Measurements from ENCODE around the gene TMEM179B. TPM values are rescaled to one million over a fixed set of nuclear protein-coding genes. Genes with fewer than 3 reads are reported as not detected.
A peak's percentile ranks its signal among the peaks of the same experiment; 100 is the strongest.
"Not testable (repeated sequence)": the region's sequence is repeated elsewhere in the genome, so short reads cannot be mapped to it uniquely, and the experiment has no call there.

Gene TMEM179B
- total RNA-seq, 1 donor from 2014 or later, result 17.1 TPM

- DNase-seq, result no peak
- no peak for ATAC-seq (ENCODE audit: poor library complexity)
- intact Hi-C loops (cut with DNase I), result no loop called here
Observed at GRCh38 chr11:62817129-62817528, 29.9 kb downstream of the TMEM179B start.

- intact Hi-C loops (cut with DNase I), result no loop called here
- ATAC-seq (ENCODE audit: poor library complexity) (no peak), DNase-seq (no peak)
Observed at GRCh38 chr11:62823677-62824076, 36.5 kb downstream of the TMEM179B start.

GRCh38 chr11:62828130-62828529 lies 40.9 kb downstream of the TMEM179B start:
- intact Hi-C loops (cut with DNase I); ATAC-seq (ENCODE audit: poor library complexity); DNase-seq: not testable (repeated sequence)

GRCh38 chr11:62830904-62831519 lies 43.8 kb downstream of the TMEM179B start:
- DNase-seq (no peak), ATAC-seq (ENCODE audit: poor library complexity) (no peak)
- intact Hi-C loops (cut with DNase I), result loop anchor here (2.0 kb wide), 1 partner anchor 36 kb away; no protein-coding TSS in a partner anchor

- ATAC-seq (ENCODE audit: poor library complexity) (peak; percentile 99), DNase-seq (peak; percentile 100)
- intact Hi-C loops (cut with DNase I), result loop anchor here (2.0 kb wide), 1 partner anchor 37 kb away; no protein-coding TSS in a partner anchor
Observed at GRCh38 chr11:62831520-62832335, 44.5 kb downstream of the TMEM179B start, which contains the start of gene STX5. Gene STX5 (minus strand): TSS chr11:62832051. CDS start chr11:62831243, 808 bp downstream.

GRCh38 chr11:62832336-62833234 lies 45.4 kb downstream of the TMEM179B start, which contains the start of gene TEX54:
Gene TEX54 (minus strand): TSS chr11:62832841.
- DNase-seq, result peak; percentile 49
- intact Hi-C loops (cut with DNase I), result no loop called here

GRCh38 chr11:62835336-62835735 lies 48.1 kb downstream of the TMEM179B start:
- ATAC-seq (ENCODE audit: poor library complexity), result no peak
- DNase-seq, result no peak
- intact Hi-C loops (cut with DNase I), result no loop called here

More at GRCh38 chr11:62832336-62833234, 45.4 kb downstream of the TMEM179B start, which contains the start of gene TEX54:
- ATAC-seq (ENCODE audit: poor library complexity), result peak; percentile 3

GRCh38 chr11:62839050-62839945 lies 52.1 kb downstream of the TMEM179B start, which contains the start of gene WDR74:
Gene WDR74 (minus strand): TSS chr11:62839590. CDS start chr11:62839570, 20 bp downstream.
- ATAC-seq (ENCODE audit: poor library complexity), result peak; percentile 82
- intact Hi-C loops (cut with DNase I), result no loop called here
- DNase-seq, result peak; percentile 97

Small RNA genes lying within 50 kb of the gene (microRNA-seq; reads per million reads assigned to microRNA genes)
- gene MIR6514 (2.3 reads per million), gene MIR6748 (not detected)

Other genes starting within 250 kb of the TMEM179B start
- gene AHNAK, start 240.6 kb upstream of the TMEM179B start, total RNA-seq, result 318 TPM
- 794 TPM for gene EEF1G, start 213.5 kb upstream of the TMEM179B start, total RNA-seq
- gene TUT1, start 195.9 kb upstream of the TMEM179B start, total RNA-seq, result 14.7 TPM
- gene MTA2, start 185.5 kb upstream of the TMEM179B start, total RNA-seq, result 28.2 TPM
- 13.1 TPM for gene EML3, start 174.6 kb upstream of the TMEM179B start, total RNA-seq
- 1.5 TPM for gene ROM1, start 174.1 kb upstream of the TMEM179B start, total RNA-seq
- 11.6 TPM for gene B3GAT3, start 165.4 kb upstream of the TMEM179B start, total RNA-seq
- gene GANAB, start 140.8 kb upstream of the TMEM179B start, total RNA-seq, result 91.4 TPM
- 9.6 TPM for gene INTS5, start 134.1 kb upstream of the TMEM179B start, total RNA-seq
- gene C11orf98, start 122.2 kb upstream of the TMEM179B start, total RNA-seq, result 30.4 TPM
- gene CSKMT, start 122.1 kb upstream of the TMEM179B start, total RNA-seq, result 3.7 TPM
- gene UQCC3, start 115.7 kb upstream of the TMEM179B start, total RNA-seq, result 7.8 TPM
- 3.2 TPM for gene LBHD1, start 115.1 kb upstream of the TMEM179B start, total RNA-seq
- gene UBXN1, start 108.3 kb upstream of the TMEM179B start, total RNA-seq, result 82.2 TPM
- 3.8 TPM for gene LRRN4CL, start 97.9 kb upstream of the TMEM179B start, total RNA-seq
- gene BSCL2, start 80.0 kb upstream of the TMEM179B start, total RNA-seq, result 21.7 TPM
- not detected for gene GNG3, start 79.7 kb upstream of the TMEM179B start, total RNA-seq
- gene HNRNPUL2, start 59.9 kb upstream of the TMEM179B start, total RNA-seq, result 30.4 TPM
- 14.0 TPM for gene TTC9C, start 58.9 kb upstream of the TMEM179B start, total RNA-seq
- 9.7 TPM for gene ZBTB3, start 33.2 kb upstream of the TMEM179B start, total RNA-seq
- 36.8 TPM for gene POLR2G, start 25.8 kb upstream of the TMEM179B start, total RNA-seq
- 9.2 TPM for gene TAF6L, start 16.0 kb upstream of the TMEM179B start, total RNA-seq
- 17.4 TPM for gene TMEM223, start 4.6 kb downstream of the TMEM179B start, total RNA-seq
- 40.1 TPM for gene NXF1, start 18.0 kb downstream of the TMEM179B start, total RNA-seq
- gene STX5, start 44.6 kb downstream of the TMEM179B start, total RNA-seq, result 15.7 TPM
- gene TEX54, start 45.4 kb downstream of the TMEM179B start, total RNA-seq, result not detected
- 27.0 TPM for gene WDR74, start 52.2 kb downstream of the TMEM179B start, total RNA-seq
- 32.9 TPM for gene SLC3A2, start 93.5 kb downstream of the TMEM179B start, total RNA-seq
- gene CHRM1, start 134.0 kb downstream of the TMEM179B start, total RNA-seq, result not detected
- not detected for gene SLC22A6, start 197.6 kb downstream of the TMEM179B start, total RNA-seq
- gene SLC22A8, start 228.4 kb downstream of the TMEM179B start, total RNA-seq, result not detected

All from Right ventricle myocardium superior (tissue), 1 donor.